CD4-positive, CD25-positive, alpha-beta regulatory T cell (primary cell): ENCODE results near the gene AGMAT. TPM values are rescaled to one million over a fixed set of nuclear protein-coding genes. Genes with fewer than 3 reads are reported as not detected.
A peak's percentile ranks its signal among the peaks of the same experiment; 100 is the strongest.

Source experiments
- ATAC-seq, 2 donors: fragments of 150-1000 bp; cut with Tn5 transposase; one replicate each; pipeline ENCODE4 v1.10.0; 2021; ENCODE audit warnings: low read depth in 2 of 2, moderate number of reproducible peaks in 2 of 2, moderate library complexity in 1 of 2
- DNase-seq, 3 donors: peaks; one replicate each; pipeline versions ENCODE4 v3.0.0 to v3.0.0-alpha.2; 2012 to 2022; ENCODE audit warnings: mixed read lengths in 1 of 3
- H3K27ac ChIP-seq: one replicate; pipeline ENCODE4 v1.7.0; 2013; ENCODE audit warnings: mild to moderate bottlenecking, low read length; ENCODE audit not compliant: insufficient read depth, poor library complexity, severe bottlenecking
- H3K27me3 ChIP-seq: one replicate; pipeline ENCODE4 v1.7.0; 2013; ENCODE audit warnings: low read length; ENCODE audit not compliant: control insufficient read depth, insufficient read depth
- H3K36me3 ChIP-seq: one replicate; pipeline ENCODE4 v1.7.0; 2013; ENCODE audit warnings: mild to moderate bottlenecking, low read length, moderate library complexity; ENCODE audit not compliant: control insufficient read depth, insufficient read depth
- H3K4me1 ChIP-seq: 2 replicates; pipeline ENCODE4 v1.7.0; 2013; ENCODE audit warnings: mild to moderate bottlenecking, low read length; ENCODE audit not compliant: insufficient read depth, control insufficient read depth, poor library complexity, severe bottlenecking
- H3K4me3 ChIP-seq: one replicate; pipeline ENCODE4 v1.7.0; 2013; ENCODE audit warnings: low read depth, mild to moderate bottlenecking, low read length, moderate library complexity
- H3K9me3 ChIP-seq, 2 experiments: 1 replicate in 1 of 2; 2 replicates in 1 of 2; pipeline ENCODE4 v1.7.0; 2013; ENCODE audit warnings: low read length in 2 of 2, mild to moderate bottlenecking in 1 of 2, moderate library complexity in 1 of 2; ENCODE audit not compliant: control insufficient read depth in 2 of 2
- H3K27ac Mint-ChIP-seq, 3 donors: one replicate each; pipeline ENCODE4 v1.8.0; 2020 to 2022; ENCODE audit warnings: mild to moderate bottlenecking in 3 of 3, mixed read lengths in 3 of 3, moderate library complexity in 2 of 3
- H3K27me3 Mint-ChIP-seq: one replicate; pipeline ENCODE4 v1.8.0; 2022; ENCODE audit warnings: mild to moderate bottlenecking, mixed read lengths
- H3K36me3 Mint-ChIP-seq: one replicate; pipeline ENCODE4 v1.8.0; 2020; ENCODE audit warnings: mixed read lengths
- H3K4me1 Mint-ChIP-seq, 4 donors: one replicate each; pipeline ENCODE4 v1.8.0; 2020 to 2022; ENCODE audit warnings: mixed read lengths in 4 of 4, mild to moderate bottlenecking in 1 of 4
- H3K4me3 Mint-ChIP-seq, 4 donors: one replicate each; pipeline ENCODE4 v1.8.0; 2020 to 2022; ENCODE audit warnings: mild to moderate bottlenecking in 4 of 4, mixed read lengths in 4 of 4, moderate library complexity in 3 of 4
- H3K9me3 Mint-ChIP-seq, 7 donors: one replicate each; pipeline ENCODE4 v1.8.0; 2020 to 2022; ENCODE audit warnings: mixed read lengths in 7 of 7, mild to moderate bottlenecking in 3 of 7, moderate library complexity in 2 of 7
- polyA plus RNA-seq, 4 donors: library from polyadenylated mRNA; unstranded; fragments of 300-500 nt; fragmentation: Illumina TruSeq; gene quantifications; one replicate each; pipeline ENCODE4 v1.2.3, GENCODE V29; 2021
- total RNA-seq: library from RNA; stranded (reverse); gene quantifications from one replicate; pipeline ENCODE4 v1.2.3, GENCODE V29; 2022

Gene AGMAT
- total and polyA plus RNA-seq, 5 donors from 2014 or later = 8.9 to 12.7 (median 10.7) TPM

- Mint-ChIP-seq H3K9me3 (no peaks in the 10 kb centered on the region), H3K27ac (peak overlapping the region; percentile 98), H3K4me1 (peaks cover 20 to 68% (median 35%) of the 10 kb centered on the region in 4 donors), H3K27me3 (no peaks in the 10 kb centered on the region), H3K36me3 (peaks cover 14% of the 10 kb centered on the region), H3K4me3 (peak overlapping the region; percentile 80 to 94 (median 81))
- H3K27me3 ChIP-seq = no peaks in the 10 kb centered on the region
- peak overlapping the region; percentile 79 for H3K27ac ChIP-seq
- DNase-seq (peak in 1 of 3 donors; percentile 74), ATAC-seq (no peak)
- peaks cover 59% of the 10 kb centered on the region for H3K4me1 ChIP-seq
- H3K9me3 ChIP-seq = no peaks in the 10 kb centered on the region
- peaks cover 2% of the 10 kb centered on the region for H3K36me3 ChIP-seq
- H3K4me3 ChIP-seq = peak overlapping the region; percentile 65
Observed at GRCh38 chr1:15579683-15580047, 5.2 kb downstream of the AGMAT start.

- DNase-seq (peak in 2 of 3 donors; percentile 72 to 94), ATAC-seq (peak; percentile 94 to 98)
- Histone ChIP-seq H3K9me3 (no peaks in the 10 kb centered on the region), H3K27ac (peak overlapping the region; percentile 79), H3K4me1 (peaks cover 54% of the 10 kb centered on the region), H3K36me3 (peaks cover 5% of the 10 kb centered on the region), H3K4me3 (peak overlapping the region; percentile 65), H3K27me3 (no peaks in the 10 kb centered on the region)
- peak overlapping the region; percentile 80 to 94 (median 81) for H3K4me3 Mint-ChIP-seq
- H3K27me3 Mint-ChIP-seq = no peaks in the 10 kb centered on the region
- H3K9me3 Mint-ChIP-seq = no peaks in the 10 kb centered on the region
- H3K36me3 Mint-ChIP-seq = peaks cover 15% of the 10 kb centered on the region
- H3K4me1 Mint-ChIP-seq = peaks cover 20 to 63% (median 35%) of the 10 kb centered on the region in 4 donors
- H3K27ac Mint-ChIP-seq = peak overlapping the region; percentile 98
Observed at GRCh38 chr1:15578921-15579682, 5.7 kb downstream of the AGMAT start.

GRCh38 chr1:15577691-15578090 is 7.2 kb downstream of the AGMAT start:
- no peaks in the 10 kb centered on the region for H3K27me3 ChIP-seq
- Mint-ChIP-seq H3K27me3 (no peaks in the 10 kb centered on the region), H3K4me1 (peaks cover 14 to 50% (median 30%) of the 10 kb centered on the region in 4 donors), H3K9me3 (no peaks in the 10 kb centered on the region), H3K27ac (peak overlapping the region; percentile 98), H3K4me3 (peak overlapping the region in 3 of 4 donors; percentile 80 to 82 (median 80)), H3K36me3 (peaks cover 16% of the 10 kb centered on the region)
- H3K27ac ChIP-seq = peak overlapping the region; percentile 27
- no peaks in the 10 kb centered on the region for H3K9me3 ChIP-seq
- DNase-seq (peak in 1 of 3 donors; percentile 65), ATAC-seq (no peak)
- H3K4me3 ChIP-seq = peak overlapping the region; percentile 49
- peaks cover 14% of the 10 kb centered on the region for H3K36me3 ChIP-seq
- H3K4me1 ChIP-seq = peaks cover 42% of the 10 kb centered on the region

- no peaks in the 10 kb centered on the region for H3K9me3 ChIP-seq
- H3K27me3 ChIP-seq = no peaks in the 10 kb centered on the region
- Mint-ChIP-seq H3K27ac (no peak overlapping the region), H3K27me3 (no peaks in the 10 kb centered on the region), H3K4me3 (no peak overlapping the region), H3K4me1 (peaks cover 19 to 51% (median 29%) of the 10 kb centered on the region in 4 donors), H3K36me3 (peaks cover 24% of the 10 kb centered on the region), H3K9me3 (no peaks in the 10 kb centered on the region)
- DNase-seq (no peak), ATAC-seq (no peak)
- no peak overlapping the region for H3K4me3 ChIP-seq
- H3K27ac ChIP-seq = no peak overlapping the region
- H3K36me3 ChIP-seq = peaks cover 21% of the 10 kb centered on the region
- H3K4me1 ChIP-seq = peaks cover 36% of the 10 kb centered on the region
Observed at GRCh38 chr1:15575549-15576150, 9.2 kb downstream of the AGMAT start.

- Histone ChIP-seq H3K27ac (no peak overlapping the region), H3K4me3 (no peak overlapping the region), H3K27me3 (no peaks in the 10 kb centered on the region), H3K9me3 (no peaks in the 10 kb centered on the region), H3K4me1 (peaks cover 27% of the 10 kb centered on the region), H3K36me3 (peaks cover 24% of the 10 kb centered on the region)
- no peak for ATAC-seq
- H3K4me3 Mint-ChIP-seq = no peak overlapping the region
- no peak for DNase-seq
- peaks cover 15 to 45% (median 24%) of the 10 kb centered on the region in 4 donors for H3K4me1 Mint-ChIP-seq
- H3K36me3 Mint-ChIP-seq = peaks cover 22% of the 10 kb centered on the region
- no peaks in the 10 kb centered on the region for H3K27me3 Mint-ChIP-seq
- no peaks in the 10 kb centered on the region for H3K9me3 Mint-ChIP-seq
- peak overlapping the region in 2 of 3 donors; percentile 72 to 90 for H3K27ac Mint-ChIP-seq
Observed at GRCh38 chr1:15574741-15575140, 10.1 kb downstream of the AGMAT start.

GRCh38 chr1:15573477-15573876 is 11.4 kb downstream of the AGMAT start:
- no peaks in the 10 kb centered on the region for H3K9me3 ChIP-seq
- no peaks in the 10 kb centered on the region for H3K27me3 Mint-ChIP-seq
- peaks cover 25% of the 10 kb centered on the region for H3K36me3 Mint-ChIP-seq
- no peaks in the 10 kb centered on the region for H3K9me3 Mint-ChIP-seq
- DNase-seq (no peak), ATAC-seq (no peak)
- H3K4me1 Mint-ChIP-seq = peaks cover 5 to 32% (median 14%) of the 10 kb centered on the region in 4 donors
- H3K4me3 ChIP-seq = no peak overlapping the region
- H3K4me1 ChIP-seq = peaks cover 14% of the 10 kb centered on the region
- peaks cover 36% of the 10 kb centered on the region for H3K36me3 ChIP-seq
- no peak overlapping the region for H3K27ac ChIP-seq
- peak overlapping the region in 2 of 3 donors; percentile 26 to 62 for H3K27ac Mint-ChIP-seq
- no peaks in the 10 kb centered on the region for H3K27me3 ChIP-seq
- no peak overlapping the region for H3K4me3 Mint-ChIP-seq

GRCh38 chr1:15571266-15571665 is 13.6 kb downstream of the AGMAT start:
- Mint-ChIP-seq H3K27me3 (no peaks in the 10 kb centered on the region), H3K27ac (peak overlapping the region in 1 of 3 donors; percentile 20), H3K4me1 (peaks cover 0 to 15% (median 6%) of the 10 kb centered on the region in 4 donors), H3K9me3 (no peaks in the 10 kb centered on the region), H3K4me3 (no peak overlapping the region), H3K36me3 (peaks cover 32% of the 10 kb centered on the region)
- DNase-seq (no peak), ATAC-seq (no peak)
- peaks cover 57% of the 10 kb centered on the region for H3K36me3 ChIP-seq
- H3K4me1 ChIP-seq = no peaks in the 10 kb centered on the region
- no peaks in the 10 kb centered on the region for H3K9me3 ChIP-seq
- H3K27ac ChIP-seq = peak overlapping the region; percentile 28
- no peaks in the 10 kb centered on the region for H3K27me3 ChIP-seq
- no peak overlapping the region for H3K4me3 ChIP-seq
